DOHH2 (cell line): ENCODE results near the gene LHFPL6.

Experiments
- H3F3A ChIP-seq: fragments of 200-600 bp; sonication (generic), shearing (Covaris generic); 2 replicates; pipeline ENCODE4 v1.6.0; 2016; ENCODE audit warnings: antibody characterized with exemption, mild to moderate bottlenecking; ENCODE audit not compliant: control insufficient read depth, insufficient read depth
- H3K27ac ChIP-seq: fragments of 200-600 bp; sonication (generic); 2 replicates; pipeline ENCODE4 v1.5.1; 2014; ENCODE audit warnings: low read depth, mild to moderate bottlenecking, low read length, moderate library complexity
- H3K27me3 ChIP-seq: fragments of 200-600 bp; sonication (generic); 2 replicates; pipeline ENCODE4 v1.6.1; 2014; ENCODE audit warnings: mild to moderate bottlenecking, low read length, mixed read lengths; ENCODE audit not compliant: control insufficient read depth
- H3K36me3 ChIP-seq: fragments of 200-600 bp; sonication (generic); 2 replicates; pipeline ENCODE4 v1.6.1; 2014; ENCODE audit warnings: mild to moderate bottlenecking, low read length, moderate library complexity, mixed read lengths; ENCODE audit not compliant: control insufficient read depth
- H3K4me1 ChIP-seq: fragments of 200-600 bp; sonication (generic); 2 replicates; pipeline ENCODE4 v1.6.1; 2014; ENCODE audit warnings: mild to moderate bottlenecking, low read length, mixed read lengths; ENCODE audit not compliant: control insufficient read depth
- H3K4me2 ChIP-seq: fragments of 200-600 bp; sonication (generic); 2 replicates; pipeline ENCODE4 v1.6.0; 2014; ENCODE audit warnings: mild to moderate bottlenecking, low read length, moderate library complexity
- H3K4me3 ChIP-seq: fragments of 200-600 bp; sonication (generic); 2 replicates; pipeline ENCODE4 v1.5.1; 2014; ENCODE audit warnings: mild to moderate bottlenecking, low read length, mixed read lengths
- H3K79me2 ChIP-seq: fragments of 200-600 bp; sonication (generic); 2 replicates; pipeline ENCODE4 v1.6.1; 2014; ENCODE audit warnings: mild to moderate bottlenecking, low read length, mixed read lengths; ENCODE audit not compliant: control insufficient read depth
- H3K9me2 ChIP-seq: fragments of 200-600 bp; sonication (generic); replicated peaks from 2 replicates; pipeline ENCODE4 v1.6.1; 2014; ENCODE audit warnings: mild to moderate bottlenecking, low read length, mixed read lengths; ENCODE audit not compliant: control insufficient read depth
- H3K9me3 ChIP-seq: fragments of 200-600 bp; sonication (generic); 2 replicates; pipeline ENCODE4 v1.6.1; 2014; ENCODE audit warnings: antibody characterized with exemption, low read length, mixed read lengths; ENCODE audit not compliant: control insufficient read depth, insufficient read depth
- H4K20me1 ChIP-seq: fragments of 200-600 bp; sonication (generic); 2 replicates; pipeline ENCODE4 v1.6.0; 2014; ENCODE audit warnings: low read depth, mild to moderate bottlenecking, antibody characterized with exemption, low read length, moderate library complexity; ENCODE audit not compliant: control insufficient read depth, insufficient read depth
- EZH2phosphoT487 ChIP-seq: fragments of 200-600 bp; sonication (generic); IDR thresholded peaks from 2 replicates; pipeline ENCODE4 v1.6.1; 2017; ENCODE audit warnings: borderline replicate concordance, mild to moderate bottlenecking, antibody characterized with exemption, low read length, moderate library complexity, mixed read lengths
- TF ChIP-seq, protein P1 (sequence below): fragments of 200-600 bp; sonication (generic); IDR thresholded peaks from one replicate; pipeline ENCODE4 v1.5.1; 2014; ENCODE audit warnings: antibody characterized with exemption, mild to moderate bottlenecking, low read depth, low read length; ENCODE audit not compliant: poor library complexity, severe bottlenecking

LHFPL6 gene

DNA sequence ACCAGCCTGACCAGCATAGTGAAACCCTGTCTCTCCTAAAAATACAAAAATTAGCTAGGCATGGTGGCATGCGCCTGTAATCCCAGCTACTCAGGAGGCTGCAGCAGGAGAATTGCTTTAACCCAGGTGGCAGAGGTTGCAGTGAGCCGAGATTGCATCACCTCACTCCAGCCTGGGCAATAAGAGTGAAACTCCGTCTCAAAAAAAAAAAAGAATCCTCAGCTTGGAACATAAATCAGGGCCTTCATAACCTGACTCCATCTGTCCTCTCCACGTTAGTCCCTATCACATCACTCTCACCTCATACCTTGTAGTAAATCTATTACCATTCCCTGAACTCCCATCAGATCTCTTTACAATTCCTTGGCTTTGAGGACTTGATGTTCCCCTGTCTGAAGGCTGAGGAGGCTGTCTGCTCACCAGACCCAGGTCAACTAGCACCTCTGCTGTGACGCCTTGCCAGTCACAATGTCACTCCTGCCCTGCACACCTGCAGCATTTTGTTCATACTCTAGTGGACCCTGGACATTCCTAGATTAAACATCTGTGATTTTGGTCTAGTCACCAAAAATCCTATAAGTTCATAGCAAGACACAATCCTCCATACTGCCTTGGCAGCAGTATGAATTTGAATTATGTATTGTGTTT, 15.9 kb downstream of the LHFPL6 start:
- H3K4me2 ChIP-seq, result peak overlapping the region; percentile 95
- peaks cover 25% of the 10 kb centered on the region for H3K36me3 ChIP-seq
- H3K9me3 ChIP-seq, result no peaks in the 10 kb centered on the region
- H3K27me3 ChIP-seq, result no peaks in the 10 kb centered on the region
- peaks cover 85% of the 10 kb centered on the region for H3K79me2 ChIP-seq
- H3K4me1 ChIP-seq, result peaks cover 95% of the 10 kb centered on the region
- H3K27ac ChIP-seq, result peak overlapping the region; percentile 99
- H3F3A ChIP-seq, result peaks cover 30% of the 10 kb centered on the region
- peak overlapping the region; percentile 59 for H3K4me3 ChIP-seq
- no peaks in the 10 kb centered on the region for H4K20me1 ChIP-seq
- TF ChIP-seq EZH2phosphoT487, result no peak
- TF ChIP-seq, protein P1, sequence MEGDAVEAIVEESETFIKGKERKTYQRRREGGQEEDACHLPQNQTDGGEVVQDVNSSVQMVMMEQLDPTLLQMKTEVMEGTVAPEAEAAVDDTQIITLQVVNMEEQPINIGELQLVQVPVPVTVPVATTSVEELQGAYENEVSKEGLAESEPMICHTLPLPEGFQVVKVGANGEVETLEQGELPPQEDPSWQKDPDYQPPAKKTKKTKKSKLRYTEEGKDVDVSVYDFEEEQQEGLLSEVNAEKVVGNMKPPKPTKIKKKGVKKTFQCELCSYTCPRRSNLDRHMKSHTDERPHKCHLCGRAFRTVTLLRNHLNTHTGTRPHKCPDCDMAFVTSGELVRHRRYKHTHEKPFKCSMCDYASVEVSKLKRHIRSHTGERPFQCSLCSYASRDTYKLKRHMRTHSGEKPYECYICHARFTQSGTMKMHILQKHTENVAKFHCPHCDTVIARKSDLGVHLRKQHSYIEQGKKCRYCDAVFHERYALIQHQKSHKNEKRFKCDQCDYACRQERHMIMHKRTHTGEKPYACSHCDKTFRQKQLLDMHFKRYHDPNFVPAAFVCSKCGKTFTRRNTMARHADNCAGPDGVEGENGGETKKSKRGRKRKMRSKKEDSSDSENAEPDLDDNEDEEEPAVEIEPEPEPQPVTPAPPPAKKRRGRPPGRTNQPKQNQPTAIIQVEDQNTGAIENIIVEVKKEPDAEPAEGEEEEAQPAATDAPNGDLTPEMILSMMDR, result no peak
- H3K9me2 ChIP-seq, result no peaks in the 10 kb centered on the region

- H3K4me2 ChIP-seq, result peak overlapping the region; percentile 95
- H3K27ac ChIP-seq, result peak overlapping the region; percentile 99
- peaks cover 85% of the 10 kb centered on the region for H3K79me2 ChIP-seq
- no peaks in the 10 kb centered on the region for H3K9me3 ChIP-seq
- no peaks in the 10 kb centered on the region for H3K9me2 ChIP-seq
- no peaks in the 10 kb centered on the region for H4K20me1 ChIP-seq
- peak overlapping the region; percentile 66 for H3K4me3 ChIP-seq
- peaks cover 30% of the 10 kb centered on the region for H3F3A ChIP-seq
- peaks cover 25% of the 10 kb centered on the region for H3K36me3 ChIP-seq
- TF ChIP-seq EZH2phosphoT487, result no peak
- TF ChIP-seq, protein P1, result no peak
- no peaks in the 10 kb centered on the region for H3K27me3 ChIP-seq
- H3K4me1 ChIP-seq, result peaks cover 95% of the 10 kb centered on the region
These were observed 16.8 kb downstream of the LHFPL6 start for GRCh38 chr13:39586151-39586550.

DNA sequence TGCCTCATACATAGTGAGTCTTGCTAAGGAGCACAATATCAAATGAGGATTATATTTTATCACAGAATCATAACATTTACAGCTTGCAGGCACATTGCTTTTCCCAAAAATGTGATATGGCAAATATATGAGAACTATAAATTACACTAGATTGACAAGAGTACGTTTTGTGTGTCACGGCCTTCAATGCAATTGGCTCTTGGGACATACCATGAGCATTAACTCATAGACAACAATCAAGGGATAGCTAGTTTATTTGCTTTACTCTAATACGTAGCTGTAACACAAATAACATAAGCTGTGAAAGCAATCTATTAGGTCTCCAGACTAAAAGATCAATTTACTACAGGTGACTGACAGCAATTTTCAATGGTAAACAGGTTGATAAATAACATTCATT, 17.8 kb downstream of the LHFPL6 start:
- Histone ChIP-seq H3F3A (peaks cover 30% of the 10 kb centered on the region), H3K79me2 (peaks cover 85% of the 10 kb centered on the region), H4K20me1 (no peaks in the 10 kb centered on the region), H3K4me1 (peaks cover 95% of the 10 kb centered on the region), H3K36me3 (peaks cover 25% of the 10 kb centered on the region), H3K9me2 (no peaks in the 10 kb centered on the region), H3K27me3 (no peaks in the 10 kb centered on the region), H3K4me2 (peak overlapping the region; percentile 95), H3K27ac (peak overlapping the region; percentile 99), H3K9me3 (no peaks in the 10 kb centered on the region), H3K4me3 (peak overlapping the region; percentile 66)
- no peak for TF ChIP-seq EZH2phosphoT487
- TF ChIP-seq, protein P1, result no peak
